ENCODE data around the gene C12orf56. TPM values are rescaled to one million over a fixed set of nuclear protein-coding genes. Genes with fewer than 3 reads are reported as not detected.
A peak's percentile ranks its signal among the peaks of the same experiment; 100 is the strongest.

C12orf56 gene
- total and polyA plus RNA-seq, 9 of the 15 experiments (the other 6 are each of a cell fraction or from before 2014, with no cell fraction given) = 0.40 to 4.8 (median 1.2) TPM

DNA sequence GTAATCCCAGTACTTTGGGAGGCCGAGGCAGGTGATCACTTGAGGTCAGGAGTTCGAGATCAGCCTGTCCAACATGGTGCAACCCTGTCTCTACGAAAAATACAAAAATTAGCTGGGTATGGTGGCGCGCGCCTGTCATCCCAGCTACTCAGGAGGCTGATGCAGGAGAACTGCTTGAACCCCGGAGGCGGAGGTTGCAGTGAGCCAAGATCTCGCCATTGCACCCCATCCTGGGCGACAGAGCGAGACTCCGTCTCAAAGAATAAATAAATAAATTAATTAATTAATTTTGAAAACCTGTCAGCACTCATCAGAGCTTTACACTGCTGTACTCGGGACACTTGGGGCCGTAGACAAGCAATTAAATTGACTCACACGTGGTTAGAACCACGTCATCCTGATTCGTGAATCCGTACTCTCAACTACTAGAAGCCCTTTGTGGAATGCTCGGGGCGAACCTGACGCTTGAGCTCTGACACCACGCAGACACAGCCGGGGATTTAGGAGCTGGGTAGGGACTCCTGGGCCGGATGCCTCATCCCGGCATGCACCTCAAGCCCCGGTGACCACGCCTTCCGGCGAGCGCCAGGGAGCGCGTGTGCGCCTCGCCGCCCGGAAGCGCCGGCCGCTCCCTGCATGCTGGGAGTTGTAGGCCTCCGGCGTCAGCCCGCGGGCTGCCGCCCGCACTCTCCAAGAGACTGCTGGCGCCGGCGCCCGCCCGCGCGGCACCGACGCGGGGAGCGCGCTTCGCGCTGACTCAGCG, 13.3 kb upstream of the C12orf56 start, which contains the start of gene XPOT (continued):
- TF ChIP-seq TRIM25 (IDR thresholded peaks at IDR 0.05; ENCODE audit: borderline replicate concordance) (no peak), PHB (CRISPR knock-in tag; IDR thresholded peaks at IDR 0.05) (no peak), ZNF584 (CRISPR knock-in tag; IDR thresholded peaks at IDR 0.05; ENCODE audit: low read depth) (no peak), ESRRA (IDR thresholded peaks at IDR 0.05; ENCODE audit: borderline replicate concordance, low read depth) (peak; percentile 45; the same call in 1 of the 2 replicates), ZBED1 (IDR thresholded peaks at IDR 0.05) (no peak), HSF4 (CRISPR knock-in tag; IDR thresholded peaks at IDR 0.05; ENCODE audit: borderline replicate concordance) (no peak), TOE1 (IDR thresholded peaks at IDR 0.05; ENCODE audit: borderline replicate concordance) (0 out of 2 replicates have a peak, but pooled peaks have one; percentile 9), TOE1 (CRISPR knock-in tag; IDR thresholded peaks at IDR 0.05; ENCODE audit: borderline replicate concordance, low read depth) (no peak), HMBOX1 (IDR thresholded peaks at IDR 0.05) (no peak), ILF3 (IDR thresholded peaks at IDR 0.05; ENCODE audit: borderline replicate concordance) (no peak), ZNF511 (CRISPR knock-in tag; IDR thresholded peaks at IDR 0.05) (no peak), NR2C2 (CRISPR knock-in tag; IDR thresholded peaks at IDR 0.05) (0 out of 2 replicates have a peak, but pooled peaks have one; percentile 14), NR2C2 (tag; IDR thresholded peaks at IDR 0.05) (no peak), ZNF668 (CRISPR knock-in tag; IDR thresholded peaks at IDR 0.05) (no peak), NFE2 (IDR thresholded peaks at IDR 0.05; ENCODE audit: low read depth) (no peak; the same call in 1 of the 2 replicates), TCF7 (IDR thresholded peaks at IDR 0.05; ENCODE audit: borderline replicate concordance) (no peak)
- TF ChIP-seq, protein P1, sequence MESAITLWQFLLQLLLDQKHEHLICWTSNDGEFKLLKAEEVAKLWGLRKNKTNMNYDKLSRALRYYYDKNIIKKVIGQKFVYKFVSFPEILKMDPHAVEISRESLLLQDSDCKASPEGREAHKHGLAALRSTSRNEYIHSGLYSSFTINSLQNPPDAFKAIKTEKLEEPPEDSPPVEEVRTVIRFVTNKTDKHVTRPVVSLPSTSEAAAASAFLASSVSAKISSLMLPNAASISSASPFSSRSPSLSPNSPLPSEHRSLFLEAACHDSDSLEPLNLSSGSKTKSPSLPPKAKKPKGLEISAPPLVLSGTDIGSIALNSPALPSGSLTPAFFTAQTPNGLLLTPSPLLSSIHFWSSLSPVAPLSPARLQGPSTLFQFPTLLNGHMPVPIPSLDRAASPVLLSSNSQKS (CRISPR knock-in tag; IDR thresholded peaks at IDR 0.05) = no peak
- TF ChIP-seq, protein P2, sequence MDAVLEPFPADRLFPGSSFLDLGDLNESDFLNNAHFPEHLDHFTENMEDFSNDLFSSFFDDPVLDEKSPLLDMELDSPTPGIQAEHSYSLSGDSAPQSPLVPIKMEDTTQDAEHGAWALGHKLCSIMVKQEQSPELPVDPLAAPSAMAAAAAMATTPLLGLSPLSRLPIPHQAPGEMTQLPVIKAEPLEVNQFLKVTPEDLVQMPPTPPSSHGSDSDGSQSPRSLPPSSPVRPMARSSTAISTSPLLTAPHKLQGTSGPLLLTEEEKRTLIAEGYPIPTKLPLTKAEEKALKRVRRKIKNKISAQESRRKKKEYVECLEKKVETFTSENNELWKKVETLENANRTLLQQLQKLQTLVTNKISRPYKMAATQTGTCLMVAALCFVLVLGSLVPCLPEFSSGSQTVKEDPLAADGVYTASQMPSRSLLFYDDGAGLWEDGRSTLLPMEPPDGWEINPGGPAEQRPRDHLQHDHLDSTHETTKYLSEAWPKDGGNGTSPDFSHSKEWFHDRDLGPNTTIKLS (IDR thresholded peaks at IDR 0.05; ENCODE audit: borderline replicate concordance, low read depth) = peak; percentile 64; the same call in 1 of the 2 replicates

Data from K562 (cell line).